ENCODE results near the gene LRFN2.

LRFN2 gene

GRCh38 chr6:40629463-40629862, 42.3 kb upstream of the LRFN2 start:
- no peak for TF ChIP-seq FOXA1 (IDR thresholded peaks at IDR 0.05)
- TF ChIP-seq ELF4 (IDR thresholded peaks at IDR 0.05): no peak
- TF ChIP-seq HDGF (IDR thresholded peaks at IDR 0.05; ENCODE audit: borderline replicate concordance): no peak
- no peak for TF ChIP-seq BHLHE40 (IDR thresholded peaks at IDR 0.05; ENCODE audit: borderline replicate concordance)
- TF ChIP-seq L3MBTL2 (conservative IDR thresholded peaks at IDR 0.05): no peak
- TF ChIP-seq SUZ12 (IDR thresholded peaks at IDR 0.05): no peak
- TF ChIP-seq PKNOX1 (IDR thresholded peaks at IDR 0.05): no peak
- TF ChIP-seq NFRKB (IDR thresholded peaks at IDR 0.05): no peak
- TF ChIP-seq SP1 (IDR thresholded peaks at IDR 0.05): no peak
- no peak for TF ChIP-seq FOXK2 (IDR thresholded peaks at IDR 0.05)
- no peak for TF ChIP-seq TARDBP (IDR thresholded peaks at IDR 0.05)
- no peak for TF ChIP-seq LEF1 (IDR thresholded peaks at IDR 0.05; ENCODE audit: borderline replicate concordance)
- TF ChIP-seq FOXM1 (IDR thresholded peaks at IDR 0.05; ENCODE audit: borderline replicate concordance): no peak
- TF ChIP-seq CTBP1 (IDR thresholded peaks at IDR 0.05; ENCODE audit: borderline replicate concordance): no peak
- no peak for TF ChIP-seq ZNF384 (IDR thresholded peaks at IDR 0.05)
- ChIA-PET CTCF (no interaction called here), POLR2A (no interaction called here)
- no peak for DNase-seq (ENCODE audit: extremely low spot score)

- ChIA-PET POLR2A (no interaction called here), CTCF (no interaction called here)
- DNase-seq (ENCODE audit: extremely low spot score): no peak
- TF ChIP-seq CTBP1 (IDR thresholded peaks at IDR 0.05; ENCODE audit: borderline replicate concordance) (no peak), TARDBP (IDR thresholded peaks at IDR 0.05) (no peak), HDGF (IDR thresholded peaks at IDR 0.05; ENCODE audit: borderline replicate concordance) (no peak), SUZ12 (IDR thresholded peaks at IDR 0.05) (no peak), BHLHE40 (IDR thresholded peaks at IDR 0.05; ENCODE audit: borderline replicate concordance) (no peak), NFRKB (IDR thresholded peaks at IDR 0.05) (no peak), LEF1 (IDR thresholded peaks at IDR 0.05; ENCODE audit: borderline replicate concordance) (no peak), ARNT (IDR thresholded peaks at IDR 0.05) (no peak), ZNF384 (IDR thresholded peaks at IDR 0.05) (no peak), ELF4 (IDR thresholded peaks at IDR 0.05) (no peak), SP1 (IDR thresholded peaks at IDR 0.05) (no peak), L3MBTL2 (conservative IDR thresholded peaks at IDR 0.05) (no peak), FOXM1 (IDR thresholded peaks at IDR 0.05; ENCODE audit: borderline replicate concordance) (no peak), PKNOX1 (IDR thresholded peaks at IDR 0.05) (no peak), FOXA1 (IDR thresholded peaks at IDR 0.05) (no peak), FOXK2 (IDR thresholded peaks at IDR 0.05) (no peak)
Measured at GRCh38 chr6:40627316-40627715, 40.2 kb upstream of the LRFN2 start.

- POLR2A ChIA-PET: no interaction called here
- no peak for DNase-seq (ENCODE audit: extremely low spot score)
- CTCF ChIA-PET: no interaction called here
- TF ChIP-seq L3MBTL2 (conservative IDR thresholded peaks at IDR 0.05): no peak
- no peak for TF ChIP-seq BHLHE40 (IDR thresholded peaks at IDR 0.05; ENCODE audit: borderline replicate concordance)
- TF ChIP-seq FOXK2 (IDR thresholded peaks at IDR 0.05): no peak
- TF ChIP-seq SP1 (IDR thresholded peaks at IDR 0.05): no peak
- TF ChIP-seq PKNOX1 (IDR thresholded peaks at IDR 0.05): no peak
Measured at GRCh38 chr6:40626886-40627285, 39.7 kb upstream of the LRFN2 start.

GRCh38 chr6:40623932-40624331, 36.8 kb upstream of the LRFN2 start:
- ChIA-PET POLR2A (no interaction called here), CTCF (no interaction called here)

GRCh38 chr6:40623178-40623577, 36.0 kb upstream of the LRFN2 start:
- no peak for DNase-seq (ENCODE audit: extremely low spot score)
- TF ChIP-seq BHLHE40 (IDR thresholded peaks at IDR 0.05; ENCODE audit: borderline replicate concordance) (no peak), SUZ12 (IDR thresholded peaks at IDR 0.05) (no peak), ARNT (IDR thresholded peaks at IDR 0.05) (no peak), ZNF384 (IDR thresholded peaks at IDR 0.05) (no peak), FOXM1 (IDR thresholded peaks at IDR 0.05; ENCODE audit: borderline replicate concordance) (no peak), FOXA1 (IDR thresholded peaks at IDR 0.05) (no peak)
- ChIA-PET POLR2A (no interaction called here), CTCF (no interaction called here)

More at GRCh38 chr6:40623932-40624331, 36.8 kb upstream of the LRFN2 start:
- DNase-seq (ENCODE audit: extremely low spot score): no peak
- TF ChIP-seq L3MBTL2 (conservative IDR thresholded peaks at IDR 0.05) (no peak), ELF4 (IDR thresholded peaks at IDR 0.05) (no peak), FOXA1 (IDR thresholded peaks at IDR 0.05) (no peak), PKNOX1 (IDR thresholded peaks at IDR 0.05) (no peak), CTBP1 (IDR thresholded peaks at IDR 0.05; ENCODE audit: borderline replicate concordance) (no peak), SP1 (IDR thresholded peaks at IDR 0.05) (no peak), ARNT (IDR thresholded peaks at IDR 0.05) (no peak), NFRKB (IDR thresholded peaks at IDR 0.05) (no peak), ZNF384 (IDR thresholded peaks at IDR 0.05) (no peak), HDGF (IDR thresholded peaks at IDR 0.05; ENCODE audit: borderline replicate concordance) (no peak), TARDBP (IDR thresholded peaks at IDR 0.05) (no peak), FOXM1 (IDR thresholded peaks at IDR 0.05; ENCODE audit: borderline replicate concordance) (no peak), SUZ12 (IDR thresholded peaks at IDR 0.05) (no peak), LEF1 (IDR thresholded peaks at IDR 0.05; ENCODE audit: borderline replicate concordance) (no peak)

GRCh38 chr6:40620574-40621240, 33.5 kb upstream of the LRFN2 start:
- ChIA-PET CTCF (no interaction called here), POLR2A (no interaction called here)
- no peak for DNase-seq (ENCODE audit: extremely low spot score)
- TF ChIP-seq TARDBP (IDR thresholded peaks at IDR 0.05) (no peak), LEF1 (IDR thresholded peaks at IDR 0.05; ENCODE audit: borderline replicate concordance) (no peak), PKNOX1 (IDR thresholded peaks at IDR 0.05) (no peak), L3MBTL2 (conservative IDR thresholded peaks at IDR 0.05) (no peak), BHLHE40 (IDR thresholded peaks at IDR 0.05; ENCODE audit: borderline replicate concordance) (no peak), SP1 (IDR thresholded peaks at IDR 0.05) (no peak), CTBP1 (IDR thresholded peaks at IDR 0.05; ENCODE audit: borderline replicate concordance) (no peak), FOXA1 (IDR thresholded peaks at IDR 0.05) (no peak), HDGF (IDR thresholded peaks at IDR 0.05; ENCODE audit: borderline replicate concordance) (no peak), ELF4 (IDR thresholded peaks at IDR 0.05) (no peak), NFRKB (IDR thresholded peaks at IDR 0.05) (no peak), ARNT (IDR thresholded peaks at IDR 0.05) (no peak), SUZ12 (IDR thresholded peaks at IDR 0.05) (no peak), ZNF384 (IDR thresholded peaks at IDR 0.05) (no peak), FOXK2 (IDR thresholded peaks at IDR 0.05) (no peak), FOXM1 (IDR thresholded peaks at IDR 0.05; ENCODE audit: borderline replicate concordance) (no peak)
